H1 (cell line): ENCODE data around the gene TGFBRAP1. TPM values are rescaled to one million over a fixed set of nuclear protein-coding genes. Genes with fewer than 3 reads are reported as not detected.

Experiments used
- ATF2 ChIP-seq: IDR thresholded peaks from 2 replicates; pipeline ENCODE4 v1.6.1; 2012; ENCODE audit warnings: low read length, inconsistent platforms
- CTBP2 ChIP-seq: IDR thresholded peaks from 2 replicates; pipeline ENCODE4 v1.7.0; 2011; ENCODE audit warnings: borderline replicate concordance, mild to moderate bottlenecking, moderate library complexity, mixed read lengths, low read length; ENCODE audit not compliant: insufficient read depth, insufficient read length
- FOSL1 ChIP-seq: IDR thresholded peaks from 2 replicates; pipeline ENCODE4 v1.6.1; 2011; ENCODE audit warnings: mild to moderate bottlenecking, low read depth, low read length, moderate library complexity; ENCODE audit not compliant: insufficient read depth
- RXRA ChIP-seq: IDR thresholded peaks from 2 replicates; pipeline ENCODE4 v1.6.1; 2011; ENCODE audit warnings: low read depth, mild to moderate bottlenecking, low read length, moderate library complexity; ENCODE audit not compliant: insufficient read depth
- polyA plus RNA-seq, 7 experiments: library from polyadenylated mRNA; depleted of rRNA in 3 of 7; stranded (reverse) in 5 of 7; unstranded in 2 of 7; fragments of >200 nt in 5 of 7; fragments of 200-250 nt in 2 of 7; gene quantifications; 1 replicate in 5 of 7; 2 replicates in 1 of 7; 4 replicates in 1 of 7; pipeline versions ENCODE4 v1.2.1 to v1.2.3, GENCODE V29; 2011 to 2013; ENCODE audit warnings: missing spikeins in 2 of 7, mixed read lengths in 2 of 7
- total RNA-seq: library from RNA; stranded (reverse); fragmentation: NEBNext Ultra II Directional; extraction: Animal tissue kit (Norgen Biotek cat#: 25700); gene quantifications from 2 replicates; pipeline ENCODE4 v1.2.1, GENCODE V29; 2021

TGFBRAP1 gene
- total and polyA plus RNA-seq, 2 of the 8 experiments (the other 6 are each of a cell fraction or from before 2014, with no cell fraction given), result 11.2 to 20.2 TPM

DNA sequence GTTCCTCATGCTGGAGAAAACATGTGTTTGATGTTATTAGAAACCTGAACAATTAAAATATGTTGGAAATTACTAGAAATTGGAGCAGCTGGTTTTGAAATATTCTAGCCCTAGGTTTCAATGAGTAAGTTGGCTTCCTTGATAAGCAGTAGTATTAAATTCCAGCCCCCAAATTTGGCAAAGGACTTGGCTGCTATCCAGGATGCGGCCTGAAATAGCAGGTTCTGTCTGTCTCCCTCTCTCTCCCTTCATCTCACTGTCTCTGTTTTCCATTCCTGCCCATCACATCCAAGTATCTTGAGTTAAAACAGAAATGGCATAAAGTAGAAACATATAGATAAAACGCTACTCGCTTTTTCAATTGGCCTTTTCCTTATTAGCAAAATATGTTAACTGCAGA lies 108.9 kb downstream of the TGFBRAP1 start (continued):
- TF ChIP-seq FOSL1, result no peak
- no peak for TF ChIP-seq CTBP2
- no peak for TF ChIP-seq RXRA
- TF ChIP-seq ATF2, result no peak
